Activated CD4-positive, alpha-beta memory T cell treated with anti-CD3 and anti-CD28 coated beads for 36 hours (primary cell): ENCODE measurements around the gene KLRC2. TPM values are rescaled to one million over a fixed set of nuclear protein-coding genes. Genes with fewer than 3 reads are reported as not detected.
"Not testable (repeated sequence)": the region's sequence is repeated elsewhere in the genome, so short reads cannot be mapped to it uniquely, and the experiment has no call there.

Experiments used
- CTCF ChIA-PET: fragments of 350-600 bp; sonication (Branson Sonifier 250); formaldehyde crosslinking; loops from one replicate; lab custom pipeline; 2021; ENCODE audit warnings: antibody characterized with exemption, inconsistent platforms; lab: Charles Lee
- POLR2A ChIA-PET: fragments of 350-600 bp; sonication (Branson Sonifier 250); formaldehyde crosslinking; loops from one replicate; lab custom pipeline; 2021; ENCODE audit warnings: antibody characterized with exemption; lab: Charles Lee
- DNase-seq: peaks from one replicate; pipeline ENCODE4 v3.0.0-alpha.2; 2020
- H3K27ac Mint-ChIP-seq: one replicate; pipeline ENCODE4 v1.8.0; 2021; ENCODE audit warnings: mixed read lengths
- H3K27me3 Mint-ChIP-seq: one replicate; pipeline ENCODE4 v1.8.0; 2021; ENCODE audit warnings: mixed read lengths
- H3K36me3 Mint-ChIP-seq: one replicate; pipeline ENCODE4 v1.8.0; 2021; ENCODE audit warnings: mixed read lengths
- H3K4me1 Mint-ChIP-seq: one replicate; pipeline ENCODE4 v1.8.0; 2021; ENCODE audit warnings: low read depth, mixed read lengths
- H3K4me3 Mint-ChIP-seq: one replicate; pipeline ENCODE4 v1.8.0; 2021; ENCODE audit warnings: mild to moderate bottlenecking, mixed read lengths
- H3K9me3 Mint-ChIP-seq: one replicate; pipeline ENCODE4 v1.8.0; 2021; ENCODE audit warnings: mixed read lengths
- intact Hi-C: fragments of 100-400 bp; cut with micrococcal nuclease; formaldehyde crosslinking; loops from one replicate; pipeline ENCODE4 v1.15.1; 2023
- total RNA-seq, 2 experiments: library from RNA; stranded (reverse); gene quantifications; one replicate each; pipeline ENCODE4 v1.2.3, GENCODE V29; 2021

The KLRC2 gene
- total RNA-seq, 2 experiments from 2014 or later = not detected

- POLR2A ChIA-PET, CTCF ChIA-PET, intact Hi-C loops, DNase-seq, H3K27me3 Mint-ChIP-seq, H3K27ac Mint-ChIP-seq, H3K4me1 Mint-ChIP-seq, H3K36me3 Mint-ChIP-seq, H3K9me3 Mint-ChIP-seq, H3K4me3 Mint-ChIP-seq: not testable (repeated sequence)
Observed at GRCh38 chr12:10439608-10440274, 3.9 kb upstream of the KLRC2 start.

GRCh38 chr12:10437601-10438000 is 1.8 kb upstream of the KLRC2 start:
- DNase-seq, POLR2A ChIA-PET, CTCF ChIA-PET, H3K27ac Mint-ChIP-seq, H3K36me3 Mint-ChIP-seq, H3K4me3 Mint-ChIP-seq, H3K9me3 Mint-ChIP-seq, intact Hi-C loops, H3K4me1 Mint-ChIP-seq, H3K27me3 Mint-ChIP-seq: not testable (repeated sequence)

- H3K9me3 Mint-ChIP-seq, H3K36me3 Mint-ChIP-seq, H3K27me3 Mint-ChIP-seq, H3K4me1 Mint-ChIP-seq, POLR2A ChIA-PET, H3K4me3 Mint-ChIP-seq, DNase-seq, CTCF ChIA-PET, H3K27ac Mint-ChIP-seq, intact Hi-C loops: not testable (repeated sequence)
Observed at GRCh38 chr12:10430623-10431022, 5.2 kb downstream of the KLRC2 start.

- H3K27ac Mint-ChIP-seq, H3K36me3 Mint-ChIP-seq: not testable (repeated sequence)
Observed at GRCh38 chr12:10425938-10426337, 9.9 kb downstream of the KLRC2 start.

GRCh38 chr12:10424260-10424899 is 11.4 kb downstream of the KLRC2 start:
- CTCF ChIA-PET, DNase-seq, H3K4me3 Mint-ChIP-seq, H3K27ac Mint-ChIP-seq, H3K9me3 Mint-ChIP-seq, intact Hi-C loops, H3K36me3 Mint-ChIP-seq, H3K27me3 Mint-ChIP-seq, POLR2A ChIA-PET, H3K4me1 Mint-ChIP-seq: not testable (repeated sequence)

More at GRCh38 chr12:10425938-10426337, 9.9 kb downstream of the KLRC2 start:
- H3K9me3 Mint-ChIP-seq, DNase-seq, CTCF ChIA-PET, POLR2A ChIA-PET, H3K27me3 Mint-ChIP-seq, H3K4me3 Mint-ChIP-seq, H3K4me1 Mint-ChIP-seq, intact Hi-C loops: not testable (repeated sequence)

- DNase-seq, intact Hi-C loops, POLR2A ChIA-PET, H3K4me3 Mint-ChIP-seq, H3K9me3 Mint-ChIP-seq, H3K4me1 Mint-ChIP-seq, CTCF ChIA-PET, H3K36me3 Mint-ChIP-seq, H3K27me3 Mint-ChIP-seq, H3K27ac Mint-ChIP-seq: not testable (repeated sequence)
Observed at GRCh38 chr12:10422159-10422558, 13.7 kb downstream of the KLRC2 start.

- H3K27ac Mint-ChIP-seq, CTCF ChIA-PET, POLR2A ChIA-PET, DNase-seq, H3K36me3 Mint-ChIP-seq, intact Hi-C loops, H3K9me3 Mint-ChIP-seq, H3K4me1 Mint-ChIP-seq, H3K4me3 Mint-ChIP-seq, H3K27me3 Mint-ChIP-seq: not testable (repeated sequence)
Observed at GRCh38 chr12:10420334-10420733, 15.5 kb downstream of the KLRC2 start, which contains the start of gene KLRC3. Gene KLRC3 (minus strand): TSS chr12:10420595. CDS start chr12:10420550, 45 bp downstream.

- H3K27me3 Mint-ChIP-seq = peaks cover 3% of the 10 kb centered on the region
- DNase-seq = no peak
- ChIA-PET POLR2A (no interaction called here), CTCF (no interaction called here)
- no peaks in the 10 kb centered on the region for H3K4me1 Mint-ChIP-seq
- no peak within 1 kb of the TSS for H3K4me3 Mint-ChIP-seq
- H3K36me3 Mint-ChIP-seq = no peaks in the 10 kb centered on the region
- intact Hi-C loops = no loop called here
- no peaks in the 10 kb centered on the region for H3K9me3 Mint-ChIP-seq
- no peak within 1 kb of the TSS for H3K27ac Mint-ChIP-seq
Observed at GRCh38 chr12:10409392-10409791, 26.4 kb downstream of the KLRC2 start, which contains the start of gene KLRC4. Gene KLRC4 (minus strand): TSS chr12:10409757. CDS start chr12:10409575, 182 bp downstream.

DNA sequence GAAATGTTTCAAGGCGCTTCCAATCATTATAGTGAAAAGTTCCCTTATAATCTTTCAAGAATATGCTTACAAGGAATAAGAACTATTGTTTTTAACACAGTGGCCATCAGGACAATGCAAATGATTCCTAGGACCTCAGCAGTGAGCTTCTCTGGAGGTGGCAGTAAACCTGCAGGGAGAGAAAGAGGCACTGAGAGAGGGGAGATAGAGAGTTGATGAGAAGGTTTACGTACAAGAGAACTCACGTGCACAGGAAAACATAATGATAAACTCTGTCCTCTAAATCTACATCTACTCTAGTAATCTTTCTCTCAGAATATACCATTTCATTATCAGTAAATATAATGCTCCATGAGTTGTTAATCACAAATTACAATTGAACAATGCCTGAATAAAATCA is 27.0 kb downstream of the KLRC2 start:
- DNase-seq = no peak
- H3K4me3 Mint-ChIP-seq = no peak overlapping the region
- no peaks in the 10 kb centered on the region for H3K9me3 Mint-ChIP-seq
- no peaks in the 10 kb centered on the region for H3K36me3 Mint-ChIP-seq
- ChIA-PET CTCF (no interaction called here), POLR2A (no interaction called here)
- H3K27ac Mint-ChIP-seq = no peak overlapping the region
- intact Hi-C loops = no loop called here
- no peaks in the 10 kb centered on the region for H3K4me1 Mint-ChIP-seq
- peaks cover 3% of the 10 kb centered on the region for H3K27me3 Mint-ChIP-seq

DNA sequence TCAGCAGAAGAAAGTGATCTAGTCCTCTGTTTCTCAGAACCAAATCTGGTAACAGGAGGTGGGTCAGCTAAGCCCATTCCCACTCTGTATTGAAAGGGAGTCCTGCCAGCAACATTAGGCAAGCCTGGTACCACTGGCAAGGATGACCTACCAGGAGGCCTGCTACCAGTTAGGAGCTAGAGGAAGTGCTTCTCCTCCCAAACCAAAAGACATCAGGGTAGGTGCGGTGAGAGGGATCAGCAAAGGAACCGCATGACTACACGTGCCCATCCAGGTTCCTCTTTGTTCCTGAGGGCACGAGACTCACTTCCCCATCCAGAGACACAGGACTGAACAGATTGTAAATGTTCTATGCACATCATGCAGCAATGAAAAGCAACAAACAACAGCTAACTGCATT is 29.1 kb downstream of the KLRC2 start:
- Mint-ChIP-seq H3K9me3 (no peaks in the 10 kb centered on the region), H3K4me3 (no peak overlapping the region), H3K27me3 (peaks cover 11% of the 10 kb centered on the region), H3K27ac (no peak overlapping the region), H3K36me3 (no peaks in the 10 kb centered on the region), H3K4me1 (no peaks in the 10 kb centered on the region)
- intact Hi-C loops = no loop called here
- ChIA-PET POLR2A (interaction anchor here (0.6 kb wide), 1 partner anchor 237 kb away, joined by 3 read pairs; no protein-coding TSS in a partner anchor), CTCF (interaction anchor here (0.5 kb wide), 1 partner anchor 1325 kb away, joined by 3 read pairs; no protein-coding TSS in a partner anchor)
- DNase-seq = no peak

GRCh38 chr12:10405294-10405693 is 30.5 kb downstream of the KLRC2 start:
- Mint-ChIP-seq H3K9me3 (no peaks in the 10 kb centered on the region), H3K4me1 (no peaks in the 10 kb centered on the region), H3K4me3 (no peak overlapping the region), H3K27me3 (peaks cover 12% of the 10 kb centered on the region), H3K27ac (no peak overlapping the region), H3K36me3 (no peaks in the 10 kb centered on the region)
- intact Hi-C loops = no loop called here
- POLR2A ChIA-PET = no interaction called here
- CTCF ChIA-PET = no interaction called here
- no peak for DNase-seq

DNA sequence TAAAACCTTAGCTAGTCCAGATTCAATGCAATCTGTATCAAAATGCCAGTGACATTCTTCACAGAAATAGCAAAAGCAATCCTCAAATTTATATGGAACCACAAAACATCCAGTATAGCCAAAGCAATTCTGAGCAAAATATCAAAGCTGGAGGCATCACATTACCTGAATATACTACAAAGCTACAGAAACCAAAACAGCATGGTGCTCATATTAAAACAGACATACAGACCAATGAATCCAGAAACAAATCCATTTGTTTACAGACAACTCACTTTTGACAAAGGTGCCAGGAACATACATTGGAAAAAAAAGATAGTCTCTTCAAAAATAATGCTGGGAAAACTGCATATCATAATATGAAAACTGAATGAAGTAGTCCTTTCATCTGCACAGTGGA is 31.0 kb downstream of the KLRC2 start:
- CTCF ChIA-PET = no interaction called here
- Mint-ChIP-seq H3K27me3 (peaks cover 12% of the 10 kb centered on the region), H3K36me3 (no peaks in the 10 kb centered on the region), H3K4me1 (no peaks in the 10 kb centered on the region), H3K9me3 (no peaks in the 10 kb centered on the region), H3K27ac (no peak overlapping the region), H3K4me3 (no peak overlapping the region)
- no peak for DNase-seq
- intact Hi-C loops = no loop called here
- POLR2A ChIA-PET = no interaction called here

GRCh38 chr12:10400829-10401228 is 35.0 kb downstream of the KLRC2 start:
- H3K27me3 Mint-ChIP-seq = peaks cover 19% of the 10 kb centered on the region
- H3K4me3 Mint-ChIP-seq = no peak overlapping the region
- intact Hi-C loops = no loop called here
- H3K36me3 Mint-ChIP-seq = no peaks in the 10 kb centered on the region
- no peak for DNase-seq
- ChIA-PET POLR2A (no interaction called here), CTCF (no interaction called here)
- no peaks in the 10 kb centered on the region for H3K9me3 Mint-ChIP-seq
- no peaks in the 10 kb centered on the region for H3K4me1 Mint-ChIP-seq
- H3K27ac Mint-ChIP-seq = no peak overlapping the region
